Measurements from ENCODE around the gene PALLD. TPM values are rescaled to one million over a fixed set of nuclear protein-coding genes. Genes with fewer than 3 reads are reported as not detected.

PALLD gene
- polyA plus RNA-seq, 1 donor from 2014 or later, result 20.5 TPM

- TF ChIP-seq RAD21 (conservative IDR thresholded peaks at IDR 0.05) (no peak), EZH2 (IDR thresholded peaks at IDR 0.05; ENCODE audit: borderline replicate concordance, insufficient read depth, low read length, poor library complexity, severe bottlenecking) (no peak), REST (IDR thresholded peaks at IDR 0.05; ENCODE audit: borderline replicate concordance) (no peak), EP300 (conservative IDR thresholded peaks at IDR 0.05; ENCODE audit: poor library complexity, severe bottlenecking) (no peak), TAF1 (IDR thresholded peaks at IDR 0.05; ENCODE audit: low read depth) (no peak)
- H3K9me2 ChIP-seq (ENCODE audit: insufficient read depth, low read length), result no peaks in the 10 kb centered on the region
- no peak overlapping the region for H3K4me3 ChIP-seq (ENCODE audit: low read length)
- H3K79me2 ChIP-seq (replicated peaks; ENCODE audit: insufficient read depth, low read length), result no peaks in the 10 kb centered on the region
- H3F3A ChIP-seq (ENCODE audit: insufficient read depth, low read length, poor library complexity, severe bottlenecking), result no peaks in the 10 kb centered on the region
- no peaks in the 10 kb centered on the region for H3K36me3 ChIP-seq (ENCODE audit: insufficient read depth, low read length)
- H3K27ac ChIP-seq (ENCODE audit: low read length), result no peak overlapping the region
- no peak overlapping the region for H3K9ac ChIP-seq (ENCODE audit: low read length)
- H2AFZ ChIP-seq (ENCODE audit: low read depth, low read length), result no peak overlapping the region
- no peaks in the 10 kb centered on the region for H3K27me3 ChIP-seq (ENCODE audit: insufficient read depth, low read depth, low read length)
- no peak overlapping the region for H3K4me2 ChIP-seq (ENCODE audit: low read length)
- H4K20me1 ChIP-seq (ENCODE audit: insufficient read depth), result no peaks in the 10 kb centered on the region
- no peaks in the 10 kb centered on the region for H3K9me3 ChIP-seq (ENCODE audit: low read length)
Observed at GRCh38 chr4:168557658-168558057, 60.8 kb downstream of the PALLD start.

- Histone ChIP-seq H3K4me2 (ENCODE audit: low read length) (no peak overlapping the region), H3K27me3 (ENCODE audit: insufficient read depth, low read depth, low read length) (no peaks in the 10 kb centered on the region), H2AFZ (ENCODE audit: low read depth, low read length) (no peak overlapping the region)
Observed at GRCh38 chr4:168558599-168558998, 61.7 kb downstream of the PALLD start.

DNA sequence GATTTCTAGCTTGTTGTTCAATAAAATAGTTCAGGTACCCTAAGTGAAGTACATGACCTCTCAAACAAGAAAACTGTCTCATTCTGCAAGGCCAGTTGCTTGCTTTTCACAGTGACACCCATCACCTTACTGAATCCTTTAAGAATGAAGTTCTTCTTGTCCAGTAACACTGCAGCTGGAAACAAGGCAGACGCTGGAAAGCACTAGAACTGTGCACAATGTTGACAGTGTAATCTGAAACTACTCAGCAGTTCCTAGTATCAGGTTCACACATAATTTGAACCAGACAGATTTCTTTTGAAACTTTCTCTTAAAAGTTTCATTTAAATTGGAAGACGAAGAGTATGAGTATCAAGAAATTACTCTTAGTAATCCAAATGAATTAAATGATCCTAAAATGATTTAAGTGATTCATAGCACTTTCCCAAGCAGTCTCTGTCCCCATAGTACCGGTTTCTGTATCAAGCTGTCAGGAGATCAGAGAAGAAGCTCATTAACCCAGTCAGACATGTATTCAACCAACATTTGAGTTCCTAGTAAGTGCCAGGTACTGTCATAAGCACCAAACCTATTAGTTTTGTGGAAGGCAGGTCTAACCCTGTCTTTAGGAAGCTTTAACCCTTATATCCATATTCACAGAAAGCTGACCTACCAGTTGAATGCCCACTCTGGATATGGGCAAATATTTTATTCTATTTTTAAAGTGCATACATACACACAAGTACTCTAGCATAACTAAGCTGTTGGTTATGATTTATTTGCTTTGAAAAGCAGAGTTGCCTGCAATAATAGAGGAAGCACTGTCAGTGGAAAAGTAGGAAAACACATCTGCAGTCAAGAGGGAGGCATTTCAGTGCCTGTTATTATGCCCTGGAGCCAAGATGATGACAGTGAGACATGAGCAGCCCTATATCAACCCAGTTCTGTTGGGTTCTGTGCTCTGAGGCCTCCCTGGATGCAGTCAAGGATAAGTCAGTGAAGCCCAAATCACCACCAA lies 63.6 kb downstream of the PALLD start:
- H2AFZ ChIP-seq (ENCODE audit: low read depth, low read length), result no peak overlapping the region
- H3K4me3 ChIP-seq (ENCODE audit: low read length), result no peak overlapping the region
- no peak overlapping the region for H3K9ac ChIP-seq (ENCODE audit: low read length)
- no peaks in the 10 kb centered on the region for H3K27me3 ChIP-seq (ENCODE audit: insufficient read depth, low read depth, low read length)
- no peak overlapping the region for H3K4me2 ChIP-seq (ENCODE audit: low read length)
- no peaks in the 10 kb centered on the region for H3F3A ChIP-seq (ENCODE audit: insufficient read depth, low read length, poor library complexity, severe bottlenecking)
- H4K20me1 ChIP-seq (ENCODE audit: insufficient read depth), result no peaks in the 10 kb centered on the region
- no peaks in the 10 kb centered on the region for H3K9me2 ChIP-seq (ENCODE audit: insufficient read depth, low read length)
- H3K9me3 ChIP-seq (ENCODE audit: low read length), result no peaks in the 10 kb centered on the region
- H3K36me3 ChIP-seq (ENCODE audit: insufficient read depth, low read length), result no peaks in the 10 kb centered on the region
- H3K27ac ChIP-seq (ENCODE audit: low read length), result no peak overlapping the region
- TF ChIP-seq EZH2 (IDR thresholded peaks at IDR 0.05; ENCODE audit: borderline replicate concordance, insufficient read depth, low read length, poor library complexity, severe bottlenecking), result no peak
- TF ChIP-seq RAD21 (conservative IDR thresholded peaks at IDR 0.05), result no peak
- TF ChIP-seq CTCF (IDR thresholded peaks at IDR 0.05; ENCODE audit: poor library complexity, severe bottlenecking), result no peak
- no peak for TF ChIP-seq REST (IDR thresholded peaks at IDR 0.05; ENCODE audit: borderline replicate concordance)
- no peak for TF ChIP-seq SMC3 (conservative IDR thresholded peaks at IDR 0.05; ENCODE audit: poor library complexity)
- no peak for TF ChIP-seq POLR2AphosphoS5 (IDR thresholded peaks at IDR 0.05)
- TF ChIP-seq EP300 (conservative IDR thresholded peaks at IDR 0.05; ENCODE audit: poor library complexity, severe bottlenecking), result no peak
- TF ChIP-seq MXI1 (conservative IDR thresholded peaks at IDR 0.05; ENCODE audit: poor library complexity, severe bottlenecking), result no peak
- TF ChIP-seq TAF1 (IDR thresholded peaks at IDR 0.05; ENCODE audit: low read depth), result no peak
- no peaks in the 10 kb centered on the region for H3K79me2 ChIP-seq (replicated peaks; ENCODE audit: insufficient read depth, low read length)

More at GRCh38 chr4:168558599-168558998, 61.7 kb downstream of the PALLD start:
- H3K36me3 ChIP-seq (ENCODE audit: insufficient read depth, low read length), result no peaks in the 10 kb centered on the region
- H3K4me3 ChIP-seq (ENCODE audit: low read length), result no peak overlapping the region
- no peaks in the 10 kb centered on the region for H4K20me1 ChIP-seq (ENCODE audit: insufficient read depth)
- TF ChIP-seq MXI1 (conservative IDR thresholded peaks at IDR 0.05; ENCODE audit: poor library complexity, severe bottlenecking) (no peak), TAF1 (IDR thresholded peaks at IDR 0.05; ENCODE audit: low read depth) (no peak)
- no peaks in the 10 kb centered on the region for H3F3A ChIP-seq (ENCODE audit: insufficient read depth, low read length, poor library complexity, severe bottlenecking)
- H3K9me2 ChIP-seq (ENCODE audit: insufficient read depth, low read length), result no peaks in the 10 kb centered on the region
- no peak overlapping the region for H3K9ac ChIP-seq (ENCODE audit: low read length)
- H3K79me2 ChIP-seq (replicated peaks; ENCODE audit: insufficient read depth, low read length), result no peaks in the 10 kb centered on the region
- no peaks in the 10 kb centered on the region for H3K9me3 ChIP-seq (ENCODE audit: low read length)
- H3K27ac ChIP-seq (ENCODE audit: low read length), result no peak overlapping the region
